HEK293T (cell line): ENCODE data around the gene LPIN1.
"Not testable (repeated sequence)": the region's sequence is repeated elsewhere in the genome, so short reads cannot be mapped to it uniquely, and the experiment has no call there.

Experiments used
- CTCF ChIA-PET: fragments of 350-600 bp; formaldehyde crosslinking; extraction: SDS; loops from one replicate; lab custom pipeline; 2021; ENCODE audit warnings: antibody characterized with exemption, inconsistent platforms; lab: Yijun Ruan, JAX
- POLR2A ChIA-PET: fragments of 350-600 bp; formaldehyde crosslinking; extraction: SDS; loops from one replicate; lab custom pipeline; 2020; ENCODE audit warnings: antibody characterized with exemption, inconsistent platforms; lab: Yijun Ruan, JAX
- DNase-seq: peaks from one replicate; pipeline ENCODE4 v3.0.0; 2012; ENCODE audit warnings: mixed read lengths; ENCODE audit errors: extremely low spot score
- ARNT ChIP-seq: fragments of 450-650 bp; IDR thresholded peaks from 2 replicates; pipeline ENCODE4 v1.6.1; 2017; ENCODE audit warnings: mild to moderate bottlenecking
- BHLHE40 ChIP-seq: fragments of 450-650 bp; IDR thresholded peaks from 2 replicates; pipeline ENCODE4 v1.6.1; 2016; ENCODE audit warnings: mild to moderate bottlenecking, moderate library complexity, borderline replicate concordance
- CTBP1 ChIP-seq: fragments of 450-650 bp; IDR thresholded peaks from 2 replicates; pipeline ENCODE4 v1.6.1; 2016; ENCODE audit warnings: borderline replicate concordance
- ELF4 ChIP-seq: fragments of 450-650 bp; IDR thresholded peaks from 2 replicates; pipeline ENCODE4 v1.6.1; 2017; ENCODE audit warnings: antibody characterized with exemption
- FOXA1 ChIP-seq: fragments of 450-650 bp; IDR thresholded peaks from 2 replicates; pipeline ENCODE4 v1.6.1; 2016; ENCODE audit warnings: mild to moderate bottlenecking
- FOXK2 ChIP-seq: fragments of 450-650 bp; IDR thresholded peaks from 2 replicates; pipeline ENCODE4 v1.6.1; 2016; ENCODE audit warnings: mild to moderate bottlenecking
- FOXM1 ChIP-seq: fragments of 450-650 bp; IDR thresholded peaks from 2 replicates; pipeline ENCODE4 v1.6.1; 2017; ENCODE audit warnings: mild to moderate bottlenecking, borderline replicate concordance
- HDGF ChIP-seq: fragments of 450-650 bp; IDR thresholded peaks from 2 replicates; pipeline ENCODE4 v1.6.1; 2017; ENCODE audit warnings: antibody characterized with exemption, borderline replicate concordance
- L3MBTL2 ChIP-seq: fragments of 450-650 bp; conservative IDR thresholded peaks from 2 replicates; pipeline ENCODE4 v1.6.1; 2016; ENCODE audit warnings: mild to moderate bottlenecking
- LEF1 ChIP-seq: fragments of 450-650 bp; IDR thresholded peaks from 2 replicates; pipeline ENCODE4 v1.6.1; 2017; ENCODE audit warnings: mild to moderate bottlenecking, borderline replicate concordance
- NFRKB ChIP-seq: fragments of 450-650 bp; IDR thresholded peaks from 2 replicates; pipeline ENCODE4 v1.6.1; 2016; ENCODE audit warnings: mild to moderate bottlenecking, moderate library complexity
- SP1 ChIP-seq: fragments of 450-650 bp; IDR thresholded peaks from 2 replicates; pipeline ENCODE4 v1.6.1; 2017
- SUZ12 ChIP-seq: fragments of 450-650 bp; IDR thresholded peaks from 2 replicates; pipeline ENCODE4 v1.6.1; 2016; ENCODE audit warnings: mild to moderate bottlenecking
- TARDBP ChIP-seq: fragments of 450-650 bp; IDR thresholded peaks from 2 replicates; pipeline ENCODE4 v1.6.1; 2016
- ZNF384 ChIP-seq: fragments of 450-650 bp; IDR thresholded peaks from 2 replicates; pipeline ENCODE4 v1.6.1; 2016
- TF ChIP-seq, protein P1 (sequence below): fragments of 450-650 bp; IDR thresholded peaks from 2 replicates; pipeline ENCODE4 v1.6.1; 2016

Gene LPIN1

DNA sequence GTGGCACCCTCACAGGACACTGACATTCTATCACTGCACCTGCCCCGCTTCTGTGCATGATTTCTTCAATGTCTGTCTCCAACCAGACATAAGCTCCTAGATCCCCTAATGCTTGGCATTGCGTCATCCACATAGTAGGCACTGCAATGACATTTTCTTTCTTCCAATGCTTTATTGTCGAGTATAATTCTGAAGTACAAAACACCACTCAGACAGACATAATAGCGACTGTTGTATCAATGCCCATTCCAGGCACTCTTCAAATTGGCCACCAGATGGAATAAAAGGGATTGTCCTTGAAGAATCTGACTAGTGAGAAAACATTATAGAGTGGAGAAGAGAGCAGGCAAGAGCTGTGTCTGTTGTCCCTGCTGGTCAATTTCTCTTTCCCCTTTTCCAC lies 89.0 kb downstream of the LPIN1 start:
- DNase-seq: no peak
- ChIA-PET POLR2A (no interaction called here), CTCF (no interaction called here)
- no peak for TF ChIP-seq SUZ12
- TF ChIP-seq NFRKB: no peak
- TF ChIP-seq, protein P1, sequence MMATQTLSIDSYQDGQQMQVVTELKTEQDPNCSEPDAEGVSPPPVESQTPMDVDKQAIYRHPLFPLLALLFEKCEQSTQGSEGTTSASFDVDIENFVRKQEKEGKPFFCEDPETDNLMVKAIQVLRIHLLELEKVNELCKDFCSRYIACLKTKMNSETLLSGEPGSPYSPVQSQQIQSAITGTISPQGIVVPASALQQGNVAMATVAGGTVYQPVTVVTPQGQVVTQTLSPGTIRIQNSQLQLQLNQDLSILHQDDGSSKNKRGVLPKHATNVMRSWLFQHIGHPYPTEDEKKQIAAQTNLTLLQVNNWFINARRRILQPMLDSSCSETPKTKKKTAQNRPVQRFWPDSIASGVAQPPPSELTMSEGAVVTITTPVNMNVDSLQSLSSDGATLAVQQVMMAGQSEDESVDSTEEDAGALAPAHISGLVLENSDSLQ: no peak
- no peak for TF ChIP-seq FOXK2
- TF ChIP-seq TARDBP: no peak
- TF ChIP-seq HDGF: no peak
- no peak for TF ChIP-seq FOXM1
- TF ChIP-seq CTBP1: no peak
- TF ChIP-seq BHLHE40: no peak
- TF ChIP-seq ARNT: no peak
- no peak for TF ChIP-seq LEF1
- TF ChIP-seq L3MBTL2: no peak
- TF ChIP-seq SP1: no peak
- no peak for TF ChIP-seq ELF4
- TF ChIP-seq FOXA1: no peak
- TF ChIP-seq ZNF384: no peak

DNA sequence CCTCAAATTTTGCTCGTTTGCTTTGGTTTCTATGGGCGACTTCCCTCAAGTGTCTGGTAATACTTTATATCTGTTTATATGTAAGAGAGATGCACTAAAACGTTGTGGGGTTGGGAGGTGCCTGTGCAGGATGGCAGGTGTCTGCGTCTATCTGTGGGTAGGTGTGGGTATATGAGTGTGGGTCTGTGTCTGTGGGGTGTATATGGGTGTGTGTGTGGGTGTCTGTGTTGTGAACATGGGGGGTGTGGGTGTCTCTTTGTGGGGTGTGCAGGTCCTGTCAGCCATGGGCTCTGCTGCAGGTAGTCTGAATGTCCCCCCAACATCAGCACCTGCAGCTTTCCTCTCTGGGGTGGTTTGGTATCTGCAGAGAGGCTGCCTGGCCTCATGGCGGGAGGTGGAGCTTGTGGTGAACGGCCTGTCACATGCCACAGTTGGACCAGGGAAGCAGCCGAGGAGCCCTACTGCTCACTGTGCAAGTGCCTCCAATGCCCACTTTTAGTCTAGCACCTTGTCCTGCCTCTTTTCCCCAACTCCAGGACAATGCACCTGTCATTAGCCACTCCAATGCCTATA lies 90.3 kb downstream of the LPIN1 start:
- POLR2A ChIA-PET: no interaction called here
- CTCF ChIA-PET: no interaction called here
- TF ChIP-seq SP1: no peak
- TF ChIP-seq ELF4: no peak
- no peak for TF ChIP-seq LEF1
- no peak for TF ChIP-seq NFRKB
- TF ChIP-seq SUZ12: no peak
- no peak for TF ChIP-seq FOXK2
- no peak for TF ChIP-seq TARDBP
- TF ChIP-seq CTBP1: no peak
- no peak for TF ChIP-seq ARNT
- TF ChIP-seq FOXA1: no peak
- TF ChIP-seq, protein P1: no peak
- TF ChIP-seq L3MBTL2: no peak
- no peak for DNase-seq

DNA sequence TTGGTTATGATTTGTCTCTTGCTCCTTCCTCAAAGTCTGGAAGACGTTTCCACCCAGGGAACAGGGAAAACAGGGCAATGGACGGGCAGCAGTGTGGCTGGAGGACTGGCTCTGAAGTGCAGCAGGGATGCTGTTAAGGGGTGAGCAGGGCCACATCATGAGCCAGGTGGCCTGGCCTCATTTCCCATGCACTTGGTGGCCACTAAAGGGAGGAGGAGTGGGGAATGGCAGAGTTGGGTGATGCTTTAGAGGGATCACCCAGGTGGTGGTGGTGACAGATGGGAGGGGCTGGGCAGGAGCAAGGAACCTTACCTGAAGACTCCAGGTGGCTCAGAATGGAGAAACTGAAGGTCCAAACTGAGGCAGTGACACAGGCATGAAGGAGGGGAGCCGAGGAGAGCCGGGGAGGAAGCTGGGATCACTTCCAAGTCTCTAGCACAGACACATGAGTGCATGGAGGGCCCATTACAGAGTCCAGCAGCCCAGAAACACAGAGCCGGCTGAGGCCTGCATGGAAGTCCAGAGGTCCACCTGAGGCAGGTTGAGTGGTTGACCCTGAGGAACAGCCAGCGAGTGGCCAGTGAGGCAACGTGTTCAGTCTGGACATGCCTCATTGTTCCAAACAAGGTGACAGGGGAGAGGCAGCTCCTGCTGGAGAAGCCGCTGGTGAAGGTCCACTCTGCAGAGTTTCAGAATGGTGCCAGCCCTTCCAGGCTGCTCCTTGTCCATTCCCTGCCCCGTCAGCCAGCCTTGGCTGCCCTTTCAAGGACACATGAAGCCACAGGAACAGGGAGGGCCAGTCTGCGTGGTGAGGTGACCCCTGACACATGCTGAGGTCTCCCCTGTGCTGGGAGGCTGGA lies 91.7 kb downstream of the LPIN1 start:
- CTCF ChIA-PET: interaction anchor here (0.5 kb wide), 1 partner anchor 338 kb away, joined by 3 read pairs; no protein-coding TSS in a partner anchor

DNA sequence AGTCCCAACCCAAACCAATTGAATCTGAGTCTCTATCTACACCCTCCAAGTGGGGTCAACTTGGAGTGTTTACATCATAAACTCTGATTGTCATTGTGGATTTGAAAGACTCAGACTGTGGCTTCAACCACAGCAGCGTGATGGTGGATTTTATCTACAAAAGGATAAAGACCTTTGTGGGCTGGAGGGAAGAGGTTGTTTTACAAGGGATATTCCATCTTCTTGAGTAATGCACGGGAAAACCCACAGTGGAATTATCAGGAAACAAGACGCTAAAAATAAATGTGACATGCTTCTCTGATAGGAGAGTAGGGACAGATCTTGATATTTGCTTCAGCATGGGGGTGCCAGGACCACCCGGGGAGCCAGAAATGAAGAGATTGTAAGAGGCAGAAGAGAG lies 93.5 kb downstream of the LPIN1 start:
- DNase-seq: no peak
- TF ChIP-seq FOXA1: no peak
- no peak for TF ChIP-seq LEF1
- no peak for TF ChIP-seq TARDBP
- TF ChIP-seq ZNF384: no peak
- no peak for TF ChIP-seq ELF4
- no peak for TF ChIP-seq CTBP1
- TF ChIP-seq SP1: no peak
- TF ChIP-seq, protein P1: no peak
- TF ChIP-seq L3MBTL2: no peak
- ChIA-PET CTCF (no interaction called here), POLR2A (no interaction called here)

More for the DNA sequence above, 91.7 kb downstream of the LPIN1 start:
- POLR2A ChIA-PET: no interaction called here
- no peak for DNase-seq
- TF ChIP-seq ARNT (no peak), ELF4 (no peak), FOXA1 (no peak), SUZ12 (no peak)

DNA sequence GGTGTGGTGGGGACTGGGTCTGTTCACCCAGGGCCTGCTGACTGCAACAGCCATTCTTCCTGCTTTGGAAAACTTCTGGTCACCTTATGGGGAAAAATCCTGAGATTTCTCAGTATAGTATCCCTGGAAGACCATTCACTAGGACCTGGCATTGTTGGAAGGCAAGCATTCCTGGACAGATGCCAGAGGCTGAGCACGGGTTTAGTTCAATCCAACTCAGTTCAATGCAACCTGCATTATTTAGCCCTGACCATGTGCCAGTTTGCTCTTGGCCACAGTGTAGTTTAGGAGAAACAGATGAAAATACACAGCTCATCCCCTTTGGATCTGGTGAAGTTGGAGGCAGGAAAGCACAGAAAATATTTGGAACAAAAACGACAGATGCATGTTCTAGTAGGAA lies 95.9 kb downstream of the LPIN1 start:
- POLR2A ChIA-PET: no interaction called here
- no peak for DNase-seq
- TF ChIP-seq SP1 (no peak), LEF1 (no peak), FOXM1 (no peak), HDGF (no peak)
- CTCF ChIA-PET: no interaction called here

DNA sequence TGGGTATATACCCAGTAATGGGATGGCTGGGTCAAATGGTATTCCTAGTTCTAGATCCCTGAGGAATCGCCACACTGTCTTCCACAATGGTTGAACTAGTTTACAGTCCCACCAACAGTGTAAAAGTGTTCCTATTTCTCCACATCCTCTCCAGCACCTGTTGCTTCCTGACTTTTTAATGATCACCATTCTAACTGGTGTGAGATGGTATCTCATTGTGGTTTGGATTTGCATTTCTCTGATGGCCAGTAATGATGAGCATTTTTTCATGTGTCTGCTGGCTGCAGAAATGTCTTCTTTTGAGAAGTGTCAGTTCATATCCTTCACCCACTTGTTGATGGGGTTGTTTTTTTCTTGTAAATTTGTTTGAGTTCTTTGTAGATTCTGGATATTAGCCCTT lies 98.4 kb downstream of the LPIN1 start:
- CTCF ChIA-PET, DNase-seq, POLR2A ChIA-PET: not testable (repeated sequence)

DNA sequence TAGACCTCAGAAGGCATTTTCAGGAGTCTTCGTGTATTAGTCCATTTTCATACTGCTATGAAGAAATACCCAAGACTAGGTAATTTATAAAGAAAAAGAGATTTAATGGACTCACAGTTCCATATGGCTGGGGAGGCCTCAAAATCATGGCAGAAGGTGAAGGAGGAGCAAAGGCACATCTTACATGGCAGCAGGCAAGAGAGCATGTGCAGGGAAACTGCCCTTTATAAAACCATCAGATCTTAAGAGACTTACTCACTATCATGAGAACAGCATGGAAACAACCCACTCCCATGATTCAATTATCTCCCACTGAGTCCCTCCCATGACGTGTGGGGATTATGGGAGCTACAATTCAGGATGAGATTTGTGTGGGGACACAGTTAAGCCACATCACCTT lies 101.5 kb downstream of the LPIN1 start:
- DNase-seq, POLR2A ChIA-PET, CTCF ChIA-PET: not testable (repeated sequence)
